Measurements from ENCODE around the gene RILPL2. TPM values are rescaled to one million over a fixed set of nuclear protein-coding genes. Genes with fewer than 3 reads are reported as not detected.
A peak's percentile ranks its signal among the peaks of the same experiment; 100 is the strongest.
"Not testable (repeated sequence)": the region's sequence is repeated elsewhere in the genome, so short reads cannot be mapped to it uniquely, and the experiment has no call there.

The RILPL2 gene
- total and polyA plus RNA-seq, 12 donors = 1.1 to 6.6 (median 4.3) TPM

DNA sequence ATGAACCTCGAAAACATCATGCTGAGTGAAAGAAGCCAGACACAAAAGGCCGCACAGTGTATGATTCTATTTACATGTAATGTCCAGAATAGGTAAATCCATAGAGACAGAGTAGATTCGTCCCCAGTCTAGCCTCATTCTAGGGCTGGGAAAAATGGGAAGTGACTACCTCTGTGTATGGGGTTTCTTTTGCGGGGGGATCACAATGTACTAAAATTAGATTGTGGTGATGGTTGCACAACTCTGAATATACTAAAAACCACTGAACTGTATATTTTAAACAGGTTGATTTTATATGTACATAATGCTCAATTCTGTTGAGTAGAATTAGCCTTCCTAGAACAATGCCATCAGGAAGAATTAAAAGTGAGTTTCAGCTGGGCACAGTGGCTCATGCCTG is 6.3 kb upstream of the RILPL2 start:
- TF ChIP-seq, protein P1, sequence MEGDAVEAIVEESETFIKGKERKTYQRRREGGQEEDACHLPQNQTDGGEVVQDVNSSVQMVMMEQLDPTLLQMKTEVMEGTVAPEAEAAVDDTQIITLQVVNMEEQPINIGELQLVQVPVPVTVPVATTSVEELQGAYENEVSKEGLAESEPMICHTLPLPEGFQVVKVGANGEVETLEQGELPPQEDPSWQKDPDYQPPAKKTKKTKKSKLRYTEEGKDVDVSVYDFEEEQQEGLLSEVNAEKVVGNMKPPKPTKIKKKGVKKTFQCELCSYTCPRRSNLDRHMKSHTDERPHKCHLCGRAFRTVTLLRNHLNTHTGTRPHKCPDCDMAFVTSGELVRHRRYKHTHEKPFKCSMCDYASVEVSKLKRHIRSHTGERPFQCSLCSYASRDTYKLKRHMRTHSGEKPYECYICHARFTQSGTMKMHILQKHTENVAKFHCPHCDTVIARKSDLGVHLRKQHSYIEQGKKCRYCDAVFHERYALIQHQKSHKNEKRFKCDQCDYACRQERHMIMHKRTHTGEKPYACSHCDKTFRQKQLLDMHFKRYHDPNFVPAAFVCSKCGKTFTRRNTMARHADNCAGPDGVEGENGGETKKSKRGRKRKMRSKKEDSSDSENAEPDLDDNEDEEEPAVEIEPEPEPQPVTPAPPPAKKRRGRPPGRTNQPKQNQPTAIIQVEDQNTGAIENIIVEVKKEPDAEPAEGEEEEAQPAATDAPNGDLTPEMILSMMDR (IDR thresholded peaks at IDR 0.05) = no peak
- TF ChIP-seq POLR2A (IDR thresholded peaks at IDR 0.05) = no peak
- WGBS, 4 donors = 60 to 73% (median 69%) methylated on average over 4 of the region's 4 CpGs
- no peaks in the 10 kb centered on the region for H3K9me3 ChIP-seq (replicated peaks in 1 of 3)
- no peak overlapping the region for H3K4me3 ChIP-seq
- no peaks in the 10 kb centered on the region for H3K36me3 ChIP-seq (replicated peaks in 1 of 2)
- no peak overlapping the region for H3K27ac ChIP-seq
- no peaks in the 10 kb centered on the region for H3K27me3 ChIP-seq
- intact Hi-C loops (cut with DNase I) = no loop called here
- no peak for DNase-seq
- peaks cover 0 to 13% of the 10 kb centered on the region in 2 donors for H3K4me1 ChIP-seq (replicated peaks in 1 of 2)

DNA sequence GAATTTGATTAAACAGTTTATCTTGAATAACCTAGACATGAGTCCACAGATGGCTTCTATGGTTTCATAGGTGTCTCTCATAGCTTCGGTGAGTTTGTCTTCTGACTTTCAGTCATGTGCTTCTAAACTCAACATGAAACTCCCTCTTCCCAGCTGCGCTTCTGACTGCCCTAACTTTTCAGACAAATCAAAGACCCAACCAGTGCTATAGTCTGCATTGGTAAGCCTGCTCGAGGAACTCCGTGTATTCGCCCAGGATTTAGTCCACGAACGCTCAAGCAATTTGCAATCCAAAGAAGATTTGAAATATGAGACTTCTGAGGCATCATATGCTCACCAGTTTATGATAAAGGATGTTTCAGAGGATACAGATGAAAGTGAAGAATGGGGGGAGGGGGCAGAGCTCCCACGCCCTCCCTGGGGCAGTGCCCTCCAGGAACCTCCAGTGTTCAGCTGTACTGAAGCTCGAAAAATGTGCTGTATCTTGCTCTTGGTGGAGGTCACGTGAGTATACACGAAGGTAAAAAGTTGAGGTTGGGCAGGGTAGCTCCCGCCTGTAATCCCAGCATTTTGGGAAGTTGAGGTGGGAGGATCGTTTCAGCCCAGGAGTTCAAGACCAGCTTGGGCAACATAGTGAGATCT is 5.2 kb upstream of the RILPL2 start:
- Histone ChIP-seq H3K27ac (no peak overlapping the region), H3K4me1 (replicated peaks in 1 of 2) (peaks cover 0 to 18% of the 10 kb centered on the region in 2 donors), H3K9me3 (replicated peaks in 1 of 3) (no peaks in the 10 kb centered on the region), H3K4me3 (no peak overlapping the region), H3K36me3 (replicated peaks in 1 of 2) (no peaks in the 10 kb centered on the region), H3K27me3 (no peaks in the 10 kb centered on the region)
- TF ChIP-seq, protein P1 (IDR thresholded peaks at IDR 0.05) = no peak
- no peak for TF ChIP-seq POLR2A (IDR thresholded peaks at IDR 0.05)
- DNase-seq = no peak
- 84 to 89% (median 87%) methylated on average over 13 of the region's 13 CpGs for WGBS, 4 donors
- intact Hi-C loops (cut with DNase I) = no loop called here

DNA sequence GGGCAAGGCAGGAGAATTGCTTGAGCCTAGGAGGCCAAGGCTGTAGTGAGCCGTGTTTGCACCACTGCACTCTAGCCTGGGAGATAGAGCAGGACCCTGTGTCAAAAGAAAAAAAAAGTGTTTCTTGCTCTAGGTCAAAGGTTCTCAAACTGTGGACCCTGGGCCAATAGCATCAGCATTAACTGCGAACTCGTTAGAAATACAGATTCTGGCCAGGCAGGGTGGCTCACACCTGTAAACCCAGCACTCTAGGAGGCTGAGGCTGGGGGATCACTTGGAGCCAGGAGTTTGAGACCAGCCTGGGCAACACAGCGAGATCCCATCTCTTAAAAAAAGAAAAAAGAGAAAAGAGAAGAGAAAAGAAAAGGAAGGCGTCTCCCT is 858 bp downstream of the RILPL2 start:
- intact Hi-C loops (cut with DNase I) = no loop called here
- no peaks in the 10 kb centered on the region for H3K27me3 ChIP-seq
- peaks cover 6 to 33% of the 10 kb centered on the region in 2 donors for H3K4me1 ChIP-seq (replicated peaks in 1 of 2)
- TF ChIP-seq, protein P1 (IDR thresholded peaks at IDR 0.05) = no peak
- TF ChIP-seq POLR2A (IDR thresholded peaks at IDR 0.05) = no peak
- H3K27ac ChIP-seq = peak overlapping the region in 3 of 5 donors; percentile 71 to 88 (median 85)
- peak overlapping the region in 2 of 4 donors; percentile 74 to 84 for H3K4me3 ChIP-seq
- no peaks in the 10 kb centered on the region for H3K36me3 ChIP-seq (replicated peaks in 1 of 2)
- WGBS, 4 donors = 42 to 50% (median 43%) methylated on average over 5 of the region's 5 CpGs
- H3K9me3 ChIP-seq (replicated peaks in 1 of 3) = no peaks in the 10 kb centered on the region
- no peak for DNase-seq

DNA sequence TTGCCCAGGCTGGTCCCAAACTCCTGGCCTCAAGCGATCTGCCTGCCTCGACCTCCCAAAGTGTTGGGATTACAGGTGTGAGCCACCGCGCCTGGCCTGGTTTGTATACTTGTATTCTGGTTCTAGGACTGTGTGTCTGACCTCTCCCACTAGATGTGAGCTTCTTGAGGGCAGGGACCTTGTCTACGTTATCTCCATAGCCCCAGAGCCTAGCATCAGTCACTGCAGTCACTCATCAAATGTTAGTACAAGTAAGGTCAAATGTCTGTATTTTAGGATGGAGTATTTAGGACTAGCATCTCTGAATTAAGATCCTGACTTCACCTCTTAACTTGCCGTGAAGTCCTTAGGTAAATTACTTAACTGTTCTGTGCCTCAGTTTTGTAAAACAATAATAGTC is 2.9 kb downstream of the RILPL2 start:
- peak overlapping the region in 1 of 5 donors; percentile 56 for H3K27ac ChIP-seq

DNA sequence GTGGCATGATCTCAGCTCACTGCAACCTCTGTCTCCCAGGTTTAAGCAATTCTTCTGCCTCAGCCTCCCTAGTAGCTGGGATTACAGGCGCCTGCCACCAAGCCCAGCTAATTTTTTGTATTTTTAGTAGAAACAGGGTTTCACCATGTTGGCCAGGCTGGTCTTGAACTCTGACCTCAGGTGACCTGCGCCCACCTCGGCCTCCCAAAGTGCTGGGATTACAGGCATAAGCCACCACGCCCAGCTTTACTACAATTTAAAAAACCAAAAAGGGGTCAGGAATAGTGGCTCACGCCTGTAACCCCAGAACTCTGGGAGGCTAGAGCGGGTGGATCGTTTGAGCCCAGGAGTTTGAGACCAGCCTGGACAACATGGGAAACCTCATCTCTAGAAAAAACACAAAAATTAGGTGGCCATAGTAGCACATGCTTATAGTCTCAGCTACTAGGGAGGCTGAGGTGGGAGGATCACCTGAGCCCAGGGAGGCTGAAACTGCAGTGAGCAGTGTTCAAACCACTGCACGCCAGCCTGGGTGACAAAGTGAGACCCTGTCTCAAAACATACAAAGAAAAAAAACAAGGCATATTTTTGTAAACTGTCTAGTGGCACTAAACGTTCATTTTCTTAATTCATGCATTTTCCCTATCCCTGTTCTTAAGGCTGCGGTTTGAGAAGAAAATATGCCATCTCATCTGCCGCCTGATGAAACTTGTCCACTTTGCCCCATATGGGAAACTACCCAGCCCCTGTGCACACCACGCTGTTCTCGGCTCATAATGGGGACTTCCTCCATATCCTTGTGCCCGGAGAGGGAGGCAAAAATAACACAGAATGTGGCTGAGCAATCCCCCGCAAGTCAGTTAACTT is 4.3 kb downstream of the RILPL2 start:
- peak overlapping the region in 2 of 5 donors; percentile 28 to 54 for H3K27ac ChIP-seq
- intact Hi-C loops (cut with DNase I); H3K36me3 ChIP-seq (replicated peaks in 1 of 2); H3K9me3 ChIP-seq (replicated peaks in 1 of 3); H3K27me3 ChIP-seq: not testable (repeated sequence)
- peaks cover 6 to 32% of the 10 kb centered on the region in 2 donors for H3K4me1 ChIP-seq (replicated peaks in 1 of 2)
- 74 to 79% (median 76%) methylated on average over 15 of the region's 15 CpGs for WGBS, 4 donors
- peak in 1 of 7 donors; percentile 20 for DNase-seq
- H3K4me3 ChIP-seq = peak overlapping the region in 1 of 4 donors; percentile 26

More for the DNA sequence above, 2.9 kb downstream of the RILPL2 start:
- TF ChIP-seq, protein P1 (IDR thresholded peaks at IDR 0.05) = no peak
- no peak for TF ChIP-seq POLR2A (IDR thresholded peaks at IDR 0.05)
- no peak for DNase-seq
- Histone ChIP-seq H3K27me3 (no peaks in the 10 kb centered on the region), H3K36me3 (replicated peaks in 1 of 2) (peaks cover 0 to under 1% of the 10 kb centered on the region in 2 donors), H3K4me3 (no peak overlapping the region), H3K9me3 (replicated peaks in 1 of 3) (no peaks in the 10 kb centered on the region), H3K4me1 (replicated peaks in 1 of 2) (peaks cover 6 to 33% of the 10 kb centered on the region in 2 donors)
- intact Hi-C loops (cut with DNase I) = no loop called here
- WGBS, 4 donors = 93 to 97% (median 96%) methylated on average over 5 to 6 of the region's 6 CpGs

DNA sequence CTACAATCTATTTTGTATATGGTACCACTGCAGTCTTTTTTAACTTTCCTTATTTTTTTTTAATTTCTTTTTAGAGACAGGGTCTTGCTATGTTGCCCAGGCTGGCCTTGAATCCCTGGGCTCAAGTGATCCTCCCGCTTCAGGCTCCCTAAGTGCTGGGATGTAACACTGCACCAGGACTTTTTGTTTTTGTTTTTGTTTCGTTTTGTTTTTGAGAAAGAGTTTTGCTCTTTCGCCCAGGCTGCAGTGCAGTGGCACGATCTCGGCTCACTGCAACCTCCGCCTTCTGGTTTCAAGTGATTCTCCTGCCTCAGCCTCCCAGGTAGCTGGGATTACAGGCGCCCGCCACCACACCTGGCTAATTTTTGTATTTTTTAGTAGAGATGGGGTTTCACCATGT is 7.4 kb downstream of the RILPL2 start:
- H3K36me3 ChIP-seq (replicated peaks in 1 of 2); H3K27me3 ChIP-seq; H3K27ac ChIP-seq; DNase-seq; H3K9me3 ChIP-seq (replicated peaks in 1 of 3); H3K4me3 ChIP-seq; intact Hi-C loops (cut with DNase I): not testable (repeated sequence)
- WGBS, 4 donors = 93 to 97% (median 95%) methylated on average over 8 of the region's 8 CpGs
- peaks cover 0 to 10% of the 10 kb centered on the region in 2 donors for H3K4me1 ChIP-seq (replicated peaks in 1 of 2)
